ENCODE measurements around the gene KIF13A. TPM values are rescaled to one million over a fixed set of nuclear protein-coding genes. Genes with fewer than 3 reads are reported as not detected.

The KIF13A gene
- total and polyA plus RNA-seq, 2 experiments from 2014 or later = 8.4 to 28.2 TPM

DNA sequence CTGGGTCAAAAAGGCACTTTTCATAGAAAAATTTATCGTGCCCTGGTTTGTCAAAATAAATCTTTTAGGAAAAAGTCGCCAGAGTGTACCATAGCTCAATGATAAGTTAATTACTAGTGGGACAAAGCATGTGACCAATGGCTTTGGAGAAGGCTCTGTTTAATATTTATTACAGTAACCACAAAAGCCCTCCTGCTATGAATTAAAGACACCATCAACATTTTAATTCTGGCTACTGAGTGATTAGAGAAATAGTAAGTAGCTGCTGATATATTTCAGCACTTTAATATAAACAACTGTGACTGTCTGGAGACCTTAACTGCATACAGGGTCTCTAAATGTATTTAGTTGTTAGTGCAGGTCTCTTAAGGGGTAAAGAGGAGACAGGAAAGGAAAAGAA is 38.3 kb downstream of the KIF13A start:
- no peak overlapping the region for H3K27ac Mint-ChIP-seq
- Histone ChIP-seq H3K4me2 (no peak overlapping the region), H3K27me3 (ENCODE audit: insufficient read depth) (no peaks in the 10 kb centered on the region), H4K20me1 (replicated peaks; ENCODE audit: insufficient read depth) (no peaks in the 10 kb centered on the region), H3K4me1 (ENCODE audit: insufficient read depth) (peaks cover 10% of the 10 kb centered on the region), H3K36me3 (ENCODE audit: insufficient read depth) (no peaks in the 10 kb centered on the region), H3K9me2 (ENCODE audit: insufficient read depth) (no peaks in the 10 kb centered on the region), H3F3A (replicated peaks; ENCODE audit: low read depth) (no peaks in the 10 kb centered on the region), H3K27ac (ENCODE audit: low read depth) (no peak overlapping the region), H3K4me3 (no peak overlapping the region), H3K79me2 (replicated peaks; ENCODE audit: insufficient read depth) (peaks cover 85% of the 10 kb centered on the region), H2AFZ (no peak overlapping the region)
- H3K4me1 Mint-ChIP-seq = peaks cover 14% of the 10 kb centered on the region; the same call in 2 of the 3 replicates
- ATAC-seq = no peak
- TF ChIP-seq, protein P1, sequence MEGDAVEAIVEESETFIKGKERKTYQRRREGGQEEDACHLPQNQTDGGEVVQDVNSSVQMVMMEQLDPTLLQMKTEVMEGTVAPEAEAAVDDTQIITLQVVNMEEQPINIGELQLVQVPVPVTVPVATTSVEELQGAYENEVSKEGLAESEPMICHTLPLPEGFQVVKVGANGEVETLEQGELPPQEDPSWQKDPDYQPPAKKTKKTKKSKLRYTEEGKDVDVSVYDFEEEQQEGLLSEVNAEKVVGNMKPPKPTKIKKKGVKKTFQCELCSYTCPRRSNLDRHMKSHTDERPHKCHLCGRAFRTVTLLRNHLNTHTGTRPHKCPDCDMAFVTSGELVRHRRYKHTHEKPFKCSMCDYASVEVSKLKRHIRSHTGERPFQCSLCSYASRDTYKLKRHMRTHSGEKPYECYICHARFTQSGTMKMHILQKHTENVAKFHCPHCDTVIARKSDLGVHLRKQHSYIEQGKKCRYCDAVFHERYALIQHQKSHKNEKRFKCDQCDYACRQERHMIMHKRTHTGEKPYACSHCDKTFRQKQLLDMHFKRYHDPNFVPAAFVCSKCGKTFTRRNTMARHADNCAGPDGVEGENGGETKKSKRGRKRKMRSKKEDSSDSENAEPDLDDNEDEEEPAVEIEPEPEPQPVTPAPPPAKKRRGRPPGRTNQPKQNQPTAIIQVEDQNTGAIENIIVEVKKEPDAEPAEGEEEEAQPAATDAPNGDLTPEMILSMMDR (conservative IDR thresholded peaks at IDR 0.05; ENCODE audit: low read depth in 2 of 2) = no peak
- no peak for TF ChIP-seq JUNB (IDR thresholded peaks at IDR 0.05; ENCODE audit: unreplicated experiment)
- no peak for TF ChIP-seq EZH2 (IDR thresholded peaks at IDR 0.05; ENCODE audit: low read depth, unreplicated experiment)
- TF ChIP-seq, protein P2, sequence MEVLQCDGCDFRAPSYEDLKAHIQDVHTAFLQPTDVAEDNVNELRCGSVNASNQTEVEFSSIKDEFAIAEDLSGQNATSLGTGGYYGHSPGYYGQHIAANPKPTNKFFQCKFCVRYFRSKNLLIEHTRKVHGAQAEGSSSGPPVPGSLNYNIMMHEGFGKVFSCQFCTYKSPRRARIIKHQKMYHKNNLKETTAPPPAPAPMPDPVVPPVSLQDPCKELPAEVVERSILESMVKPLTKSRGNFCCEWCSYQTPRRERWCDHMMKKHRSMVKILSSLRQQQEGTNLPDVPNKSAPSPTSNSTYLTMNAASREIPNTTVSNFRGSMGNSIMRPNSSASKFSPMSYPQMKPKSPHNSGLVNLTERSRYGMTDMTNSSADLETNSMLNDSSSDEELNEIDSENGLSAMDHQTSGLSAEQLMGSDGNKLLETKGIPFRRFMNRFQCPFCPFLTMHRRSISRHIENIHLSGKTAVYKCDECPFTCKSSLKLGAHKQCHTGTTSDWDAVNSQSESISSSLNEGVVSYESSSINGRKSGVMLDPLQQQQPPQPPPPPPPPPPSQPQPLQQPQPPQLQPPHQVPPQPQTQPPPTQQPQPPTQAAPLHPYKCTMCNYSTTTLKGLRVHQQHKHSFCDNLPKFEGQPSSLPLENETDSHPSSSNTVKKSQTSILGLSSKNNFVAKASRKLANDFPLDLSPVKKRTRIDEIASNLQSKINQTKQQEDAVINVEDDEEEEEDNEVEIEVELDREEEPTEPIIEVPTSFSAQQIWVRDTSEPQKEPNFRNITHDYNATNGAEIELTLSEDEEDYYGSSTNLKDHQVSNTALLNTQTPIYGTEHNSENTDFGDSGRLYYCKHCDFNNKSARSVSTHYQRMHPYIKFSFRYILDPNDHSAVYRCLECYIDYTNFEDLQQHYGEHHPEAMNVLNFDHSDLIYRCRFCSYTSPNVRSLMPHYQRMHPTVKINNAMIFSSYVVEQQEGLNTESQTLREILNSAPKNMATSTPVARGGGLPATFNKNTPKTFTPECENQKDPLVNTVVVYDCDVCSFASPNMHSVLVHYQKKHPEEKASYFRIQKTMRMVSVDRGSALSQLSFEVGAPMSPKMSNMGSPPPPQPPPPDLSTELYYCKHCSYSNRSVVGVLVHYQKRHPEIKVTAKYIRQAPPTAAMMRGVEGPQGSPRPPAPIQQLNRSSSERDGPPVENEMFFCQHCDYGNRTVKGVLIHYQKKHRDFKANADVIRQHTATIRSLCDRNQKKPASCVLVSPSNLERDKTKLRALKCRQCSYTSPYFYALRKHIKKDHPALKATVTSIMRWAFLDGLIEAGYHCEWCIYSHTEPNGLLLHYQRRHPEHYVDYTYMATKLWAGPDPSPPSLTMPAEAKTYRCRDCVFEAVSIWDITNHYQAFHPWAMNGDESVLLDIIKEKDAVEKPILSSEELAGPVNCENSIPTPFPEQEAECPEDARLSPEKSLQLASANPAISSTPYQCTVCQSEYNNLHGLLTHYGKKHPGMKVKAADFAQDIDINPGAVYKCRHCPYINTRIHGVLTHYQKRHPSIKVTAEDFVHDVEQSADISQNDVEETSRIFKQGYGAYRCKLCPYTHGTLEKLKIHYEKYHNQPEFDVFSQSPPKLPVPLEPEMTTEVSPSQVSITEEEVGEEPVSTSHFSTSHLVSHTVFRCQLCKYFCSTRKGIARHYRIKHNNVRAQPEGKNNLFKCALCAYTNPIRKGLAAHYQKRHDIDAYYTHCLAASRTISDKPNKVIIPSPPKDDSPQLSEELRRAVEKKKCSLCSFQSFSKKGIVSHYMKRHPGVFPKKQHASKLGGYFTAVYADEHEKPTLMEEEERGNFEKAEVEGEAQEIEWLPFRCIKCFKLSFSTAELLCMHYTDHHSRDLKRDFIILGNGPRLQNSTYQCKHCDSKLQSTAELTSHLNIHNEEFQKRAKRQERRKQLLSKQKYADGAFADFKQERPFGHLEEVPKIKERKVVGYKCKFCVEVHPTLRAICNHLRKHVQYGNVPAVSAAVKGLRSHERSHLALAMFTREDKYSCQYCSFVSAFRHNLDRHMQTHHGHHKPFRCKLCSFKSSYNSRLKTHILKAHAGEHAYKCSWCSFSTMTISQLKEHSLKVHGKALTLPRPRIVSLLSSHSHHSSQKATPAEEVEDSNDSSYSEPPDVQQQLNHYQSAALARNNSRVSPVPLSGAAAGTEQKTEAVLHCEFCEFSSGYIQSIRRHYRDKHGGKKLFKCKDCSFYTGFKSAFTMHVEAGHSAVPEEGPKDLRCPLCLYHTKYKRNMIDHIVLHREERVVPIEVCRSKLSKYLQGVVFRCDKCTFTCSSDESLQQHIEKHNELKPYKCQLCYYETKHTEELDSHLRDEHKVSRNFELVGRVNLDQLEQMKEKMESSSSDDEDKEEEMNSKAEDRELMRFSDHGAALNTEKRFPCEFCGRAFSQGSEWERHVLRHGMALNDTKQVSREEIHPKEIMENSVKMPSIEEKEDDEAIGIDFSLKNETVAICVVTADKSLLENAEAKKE (CRISPR knock-in tag; IDR thresholded peaks at IDR 0.05) = no peak
- no peak for TF ChIP-seq POLR2AphosphoS5 (IDR thresholded peaks at IDR 0.05; ENCODE audit: low read depth)
- no peaks in the 10 kb centered on the region for H3K27me3 Mint-ChIP-seq (ENCODE audit: insufficient read depth, low read depth, poor library complexity)
- DNase-seq (ENCODE audit: low spot score) = no peak
- H3K4me3 Mint-ChIP-seq = no peak overlapping the region
- no peaks in the 10 kb centered on the region; the same call in 2 of the 3 replicates for H3K9me3 Mint-ChIP-seq
- peaks cover 6% of the 10 kb centered on the region; the same call in 2 of the 3 replicates for H3K36me3 Mint-ChIP-seq (ENCODE audit: low read depth)

Measured in GM23338 (cell line).